ENCODE measurements around the gene AKR7A2. TPM values are rescaled to one million over a fixed set of nuclear protein-coding genes. Genes with fewer than 3 reads are reported as not detected.

AKR7A2 gene
- total and polyA plus RNA-seq, 2 experiments from 2014 or later, result 20.8 to 53.6 TPM

DNA sequence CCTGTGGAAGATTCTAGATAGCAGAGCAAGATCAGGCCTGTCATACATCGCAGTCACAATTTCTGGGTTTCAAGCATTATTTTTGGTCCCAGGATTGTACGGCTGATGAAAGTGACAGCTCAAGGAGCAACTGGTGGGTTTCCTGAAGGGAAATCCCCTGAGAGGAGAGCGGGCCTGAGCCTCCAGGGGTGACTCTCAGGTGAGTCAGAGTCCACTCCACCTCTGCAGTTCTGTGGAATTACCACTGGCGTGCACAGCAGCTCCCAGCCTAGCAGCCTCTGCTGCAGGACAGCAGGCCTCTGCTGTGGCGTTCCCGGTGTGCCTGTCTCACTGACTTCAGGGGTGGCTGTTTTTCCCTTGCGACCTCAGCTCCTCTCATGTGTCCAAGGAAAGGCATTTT lies 24.6 kb upstream of the AKR7A2 start:
- H3K36me3 Mint-ChIP-seq (ENCODE audit: low read depth), result peaks cover 27% of the 10 kb centered on the region
- no peak for DNase-seq (ENCODE audit: low spot score)
- Histone ChIP-seq H4K20me1 (replicated peaks; ENCODE audit: insufficient read depth) (no peaks in the 10 kb centered on the region; the same call in 1 of the 2 replicates), H3F3A (replicated peaks; ENCODE audit: low read depth) (peaks cover 15% of the 10 kb centered on the region), H3K79me2 (replicated peaks; ENCODE audit: insufficient read depth) (no peaks in the 10 kb centered on the region), H2AFZ (no peak overlapping the region), H3K4me1 (ENCODE audit: insufficient read depth) (peaks cover 11% of the 10 kb centered on the region), H3K9me2 (ENCODE audit: insufficient read depth) (no peaks in the 10 kb centered on the region), H3K27ac (ENCODE audit: low read depth) (no peak overlapping the region; the same call in 1 of the 2 replicates), H3K4me3 (no peak overlapping the region), H3K36me3 (ENCODE audit: insufficient read depth) (no peaks in the 10 kb centered on the region), H3K27me3 (ENCODE audit: insufficient read depth) (no peaks in the 10 kb centered on the region), H3K4me2 (no peak overlapping the region)
- H3K4me3 Mint-ChIP-seq, result no peak overlapping the region
- H3K27me3 Mint-ChIP-seq (ENCODE audit: insufficient read depth, low read depth, poor library complexity), result peaks cover 33% of the 10 kb centered on the region
- H3K9me3 Mint-ChIP-seq, result no peaks in the 10 kb centered on the region
- TF ChIP-seq CREB1 (CRISPR knock-in tag; IDR thresholded peaks at IDR 0.05; ENCODE audit: low read depth) (no peak), EZH2 (IDR thresholded peaks at IDR 0.05; ENCODE audit: low read depth, unreplicated experiment) (no peak)
- TF ChIP-seq, protein P1, sequence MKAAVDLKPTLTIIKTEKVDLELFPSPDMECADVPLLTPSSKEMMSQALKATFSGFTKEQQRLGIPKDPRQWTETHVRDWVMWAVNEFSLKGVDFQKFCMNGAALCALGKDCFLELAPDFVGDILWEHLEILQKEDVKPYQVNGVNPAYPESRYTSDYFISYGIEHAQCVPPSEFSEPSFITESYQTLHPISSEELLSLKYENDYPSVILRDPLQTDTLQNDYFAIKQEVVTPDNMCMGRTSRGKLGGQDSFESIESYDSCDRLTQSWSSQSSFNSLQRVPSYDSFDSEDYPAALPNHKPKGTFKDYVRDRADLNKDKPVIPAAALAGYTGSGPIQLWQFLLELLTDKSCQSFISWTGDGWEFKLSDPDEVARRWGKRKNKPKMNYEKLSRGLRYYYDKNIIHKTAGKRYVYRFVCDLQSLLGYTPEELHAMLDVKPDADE (IDR thresholded peaks at IDR 0.05), result no peak
- 0 out of 2 replicates have a peak overlapping the region, but pooled peaks have one; percentile 62 for H3K27ac Mint-ChIP-seq
- peaks cover 34% of the 10 kb centered on the region for H3K4me1 Mint-ChIP-seq
- no peak for ATAC-seq

DNA sequence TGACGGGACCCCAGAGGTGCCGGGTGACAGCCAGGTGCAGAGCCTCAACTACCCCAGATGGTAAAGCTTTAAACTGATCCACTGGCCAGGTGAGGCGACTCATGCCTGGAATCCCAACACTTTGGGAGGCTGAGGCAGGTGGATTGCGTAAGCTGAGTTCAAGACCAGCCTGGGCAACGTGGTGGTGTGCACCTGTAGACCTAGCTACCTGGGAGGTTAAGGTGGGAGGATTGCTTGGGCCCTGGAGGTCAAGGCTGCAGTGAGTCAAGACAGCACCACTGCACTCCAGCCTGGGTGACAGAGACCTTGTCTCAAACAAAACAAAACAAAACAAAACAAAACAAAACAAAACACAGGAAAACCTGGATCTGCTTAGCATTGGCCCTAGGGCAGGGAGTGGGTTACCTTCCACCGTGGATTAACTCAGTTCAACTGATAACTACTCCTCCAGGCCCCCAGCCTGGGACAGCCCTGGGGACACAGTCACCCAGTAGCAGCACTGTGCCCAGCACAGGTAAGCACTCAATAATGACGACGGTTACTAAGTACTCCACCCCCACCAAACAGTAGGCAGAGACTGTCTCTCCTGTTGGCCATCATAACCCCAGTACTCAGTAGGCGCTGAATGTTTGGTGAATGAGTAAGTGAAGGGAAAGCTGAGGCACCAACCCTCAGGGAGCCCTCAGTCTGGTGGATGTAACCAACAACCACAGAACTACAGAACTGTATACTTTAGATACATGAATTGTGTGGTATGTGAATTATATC lies 21.8 kb upstream of the AKR7A2 start:
- Histone ChIP-seq H3K36me3 (ENCODE audit: insufficient read depth) (no peaks in the 10 kb centered on the region), H4K20me1 (replicated peaks; ENCODE audit: insufficient read depth) (no peaks in the 10 kb centered on the region; the same call in 1 of the 2 replicates), H2AFZ (no peak overlapping the region), H3K4me1 (ENCODE audit: insufficient read depth) (no peaks in the 10 kb centered on the region; the same call in 1 of the 2 replicates), H3K27me3 (ENCODE audit: insufficient read depth) (no peaks in the 10 kb centered on the region), H3K27ac (ENCODE audit: low read depth) (no peak overlapping the region), H3K4me2 (no peak overlapping the region), H3K79me2 (replicated peaks; ENCODE audit: insufficient read depth) (no peaks in the 10 kb centered on the region), H3K4me3 (no peak overlapping the region), H3K9me2 (ENCODE audit: insufficient read depth) (no peaks in the 10 kb centered on the region), H3F3A (replicated peaks; ENCODE audit: low read depth) (no peaks in the 10 kb centered on the region)
- Mint-ChIP-seq H3K27ac (no peak overlapping the region), H3K4me1 (peaks cover 14% of the 10 kb centered on the region), H3K4me3 (no peak overlapping the region), H3K9me3 (no peaks in the 10 kb centered on the region), H3K36me3 (ENCODE audit: low read depth) (peaks cover 6% of the 10 kb centered on the region; the same call in 2 of the 3 replicates), H3K27me3 (ENCODE audit: insufficient read depth, low read depth, poor library complexity) (peaks cover 24% of the 10 kb centered on the region)
- no peak for TF ChIP-seq STAT1 (IDR thresholded peaks at IDR 0.05; ENCODE audit: unreplicated experiment)
- ATAC-seq (no peak), DNase-seq (ENCODE audit: low spot score) (no peak)

DNA sequence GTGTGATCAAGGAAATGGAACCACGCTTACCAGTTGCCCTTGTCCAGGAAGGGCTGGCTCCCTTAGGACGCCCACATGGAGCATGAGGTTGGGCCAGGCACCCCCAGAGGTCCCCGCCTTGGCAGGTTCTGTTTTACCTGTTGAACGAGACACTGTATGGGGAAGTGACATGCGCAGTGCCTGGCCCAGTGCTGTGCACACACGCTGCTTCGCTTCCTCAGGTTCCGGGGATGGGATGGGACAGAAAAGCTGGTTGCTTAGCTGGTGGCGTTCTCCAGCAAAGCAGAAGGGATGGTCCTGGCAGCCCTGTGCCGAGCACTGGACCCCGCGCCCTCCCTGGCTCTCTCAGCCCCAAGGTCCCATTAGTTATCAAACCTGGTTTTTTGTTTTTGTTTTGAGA lies 20.9 kb upstream of the AKR7A2 start:
- no peaks in the 10 kb centered on the region; the same call in 1 of the 2 replicates for H4K20me1 ChIP-seq (replicated peaks; ENCODE audit: insufficient read depth)
- H3K4me1 ChIP-seq (ENCODE audit: insufficient read depth), result no peaks in the 10 kb centered on the region; the same call in 1 of the 2 replicates
- Mint-ChIP-seq H3K36me3 (ENCODE audit: low read depth) (peaks cover 6% of the 10 kb centered on the region), H3K27me3 (ENCODE audit: insufficient read depth, low read depth, poor library complexity) (peaks cover 16% of the 10 kb centered on the region), H3K4me1 (peaks cover 5% of the 10 kb centered on the region; the same call in 1 of the 3 replicates), H3K4me3 (no peak overlapping the region), H3K27ac (no peak overlapping the region), H3K9me3 (no peaks in the 10 kb centered on the region)
- no peaks in the 10 kb centered on the region for H3F3A ChIP-seq (replicated peaks; ENCODE audit: low read depth)
- H3K4me3 ChIP-seq, result no peak overlapping the region
- no peak overlapping the region for H2AFZ ChIP-seq
- H3K4me2 ChIP-seq, result no peak overlapping the region
- no peaks in the 10 kb centered on the region for H3K36me3 ChIP-seq (ENCODE audit: insufficient read depth)
- H3K79me2 ChIP-seq (replicated peaks; ENCODE audit: insufficient read depth), result no peaks in the 10 kb centered on the region
- DNase-seq (ENCODE audit: low spot score) (no peak), ATAC-seq (no peak)
- no peak overlapping the region for H3K27ac ChIP-seq (ENCODE audit: low read depth)
- H3K27me3 ChIP-seq (ENCODE audit: insufficient read depth), result no peaks in the 10 kb centered on the region
- H3K9me2 ChIP-seq (ENCODE audit: insufficient read depth), result no peaks in the 10 kb centered on the region
- TF ChIP-seq, protein P1 (IDR thresholded peaks at IDR 0.05), result no peak
- TF ChIP-seq JUNB (IDR thresholded peaks at IDR 0.05; ENCODE audit: unreplicated experiment), result no peak
- TF ChIP-seq STAT1 (IDR thresholded peaks at IDR 0.05; ENCODE audit: unreplicated experiment), result no peak
- TF ChIP-seq, protein P2, sequence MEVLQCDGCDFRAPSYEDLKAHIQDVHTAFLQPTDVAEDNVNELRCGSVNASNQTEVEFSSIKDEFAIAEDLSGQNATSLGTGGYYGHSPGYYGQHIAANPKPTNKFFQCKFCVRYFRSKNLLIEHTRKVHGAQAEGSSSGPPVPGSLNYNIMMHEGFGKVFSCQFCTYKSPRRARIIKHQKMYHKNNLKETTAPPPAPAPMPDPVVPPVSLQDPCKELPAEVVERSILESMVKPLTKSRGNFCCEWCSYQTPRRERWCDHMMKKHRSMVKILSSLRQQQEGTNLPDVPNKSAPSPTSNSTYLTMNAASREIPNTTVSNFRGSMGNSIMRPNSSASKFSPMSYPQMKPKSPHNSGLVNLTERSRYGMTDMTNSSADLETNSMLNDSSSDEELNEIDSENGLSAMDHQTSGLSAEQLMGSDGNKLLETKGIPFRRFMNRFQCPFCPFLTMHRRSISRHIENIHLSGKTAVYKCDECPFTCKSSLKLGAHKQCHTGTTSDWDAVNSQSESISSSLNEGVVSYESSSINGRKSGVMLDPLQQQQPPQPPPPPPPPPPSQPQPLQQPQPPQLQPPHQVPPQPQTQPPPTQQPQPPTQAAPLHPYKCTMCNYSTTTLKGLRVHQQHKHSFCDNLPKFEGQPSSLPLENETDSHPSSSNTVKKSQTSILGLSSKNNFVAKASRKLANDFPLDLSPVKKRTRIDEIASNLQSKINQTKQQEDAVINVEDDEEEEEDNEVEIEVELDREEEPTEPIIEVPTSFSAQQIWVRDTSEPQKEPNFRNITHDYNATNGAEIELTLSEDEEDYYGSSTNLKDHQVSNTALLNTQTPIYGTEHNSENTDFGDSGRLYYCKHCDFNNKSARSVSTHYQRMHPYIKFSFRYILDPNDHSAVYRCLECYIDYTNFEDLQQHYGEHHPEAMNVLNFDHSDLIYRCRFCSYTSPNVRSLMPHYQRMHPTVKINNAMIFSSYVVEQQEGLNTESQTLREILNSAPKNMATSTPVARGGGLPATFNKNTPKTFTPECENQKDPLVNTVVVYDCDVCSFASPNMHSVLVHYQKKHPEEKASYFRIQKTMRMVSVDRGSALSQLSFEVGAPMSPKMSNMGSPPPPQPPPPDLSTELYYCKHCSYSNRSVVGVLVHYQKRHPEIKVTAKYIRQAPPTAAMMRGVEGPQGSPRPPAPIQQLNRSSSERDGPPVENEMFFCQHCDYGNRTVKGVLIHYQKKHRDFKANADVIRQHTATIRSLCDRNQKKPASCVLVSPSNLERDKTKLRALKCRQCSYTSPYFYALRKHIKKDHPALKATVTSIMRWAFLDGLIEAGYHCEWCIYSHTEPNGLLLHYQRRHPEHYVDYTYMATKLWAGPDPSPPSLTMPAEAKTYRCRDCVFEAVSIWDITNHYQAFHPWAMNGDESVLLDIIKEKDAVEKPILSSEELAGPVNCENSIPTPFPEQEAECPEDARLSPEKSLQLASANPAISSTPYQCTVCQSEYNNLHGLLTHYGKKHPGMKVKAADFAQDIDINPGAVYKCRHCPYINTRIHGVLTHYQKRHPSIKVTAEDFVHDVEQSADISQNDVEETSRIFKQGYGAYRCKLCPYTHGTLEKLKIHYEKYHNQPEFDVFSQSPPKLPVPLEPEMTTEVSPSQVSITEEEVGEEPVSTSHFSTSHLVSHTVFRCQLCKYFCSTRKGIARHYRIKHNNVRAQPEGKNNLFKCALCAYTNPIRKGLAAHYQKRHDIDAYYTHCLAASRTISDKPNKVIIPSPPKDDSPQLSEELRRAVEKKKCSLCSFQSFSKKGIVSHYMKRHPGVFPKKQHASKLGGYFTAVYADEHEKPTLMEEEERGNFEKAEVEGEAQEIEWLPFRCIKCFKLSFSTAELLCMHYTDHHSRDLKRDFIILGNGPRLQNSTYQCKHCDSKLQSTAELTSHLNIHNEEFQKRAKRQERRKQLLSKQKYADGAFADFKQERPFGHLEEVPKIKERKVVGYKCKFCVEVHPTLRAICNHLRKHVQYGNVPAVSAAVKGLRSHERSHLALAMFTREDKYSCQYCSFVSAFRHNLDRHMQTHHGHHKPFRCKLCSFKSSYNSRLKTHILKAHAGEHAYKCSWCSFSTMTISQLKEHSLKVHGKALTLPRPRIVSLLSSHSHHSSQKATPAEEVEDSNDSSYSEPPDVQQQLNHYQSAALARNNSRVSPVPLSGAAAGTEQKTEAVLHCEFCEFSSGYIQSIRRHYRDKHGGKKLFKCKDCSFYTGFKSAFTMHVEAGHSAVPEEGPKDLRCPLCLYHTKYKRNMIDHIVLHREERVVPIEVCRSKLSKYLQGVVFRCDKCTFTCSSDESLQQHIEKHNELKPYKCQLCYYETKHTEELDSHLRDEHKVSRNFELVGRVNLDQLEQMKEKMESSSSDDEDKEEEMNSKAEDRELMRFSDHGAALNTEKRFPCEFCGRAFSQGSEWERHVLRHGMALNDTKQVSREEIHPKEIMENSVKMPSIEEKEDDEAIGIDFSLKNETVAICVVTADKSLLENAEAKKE (CRISPR knock-in tag; IDR thresholded peaks at IDR 0.05), result no peak
